K562 (cell line): Measurements from ENCODE around the gene PLEKHN1. TPM values are rescaled to one million over a fixed set of nuclear protein-coding genes. Genes with fewer than 3 reads are reported as not detected.

Experiments used
- BRD4 ChIP-seq: fragments of 200-600 bp; sonication (generic); IDR thresholded peaks from 2 replicates; pipeline ENCODE4 v1.6.1; 2017; ENCODE audit warnings: inconsistent platforms
- CBX2 ChIP-seq: fragments of 200-600 bp; sonication (generic); IDR thresholded peaks from one replicate; pipeline ENCODE4 v1.6.1; 2012; ENCODE audit warnings: mild to moderate bottlenecking, low read length, inconsistent platforms; ENCODE audit not compliant: insufficient read depth, poor library complexity, severe bottlenecking
- ETS1 ChIP-seq: conservative IDR thresholded peaks from 2 replicates; pipeline ENCODE4 v1.6.1; 2011; ENCODE audit warnings: low read depth, mild to moderate bottlenecking, low read length; ENCODE audit not compliant: control insufficient read depth
- GTF3C2 ChIP-seq: IDR thresholded peaks from 3 replicates; pipeline ENCODE4 v1.6.1; 2011; ENCODE audit warnings: borderline replicate concordance, mild to moderate bottlenecking, moderate library complexity; ENCODE audit not compliant: insufficient read length; ENCODE audit errors: extremely low read depth
- NCOA4 ChIP-seq: fragments of 450-650 bp; IDR thresholded peaks from 2 replicates; pipeline ENCODE4 v1.6.1; 2018; ENCODE audit warnings: mild to moderate bottlenecking; ENCODE audit not compliant: partially characterized antibody
- NCOA6 ChIP-seq: fragments of 450-650 bp; IDR thresholded peaks from 2 replicates; pipeline ENCODE4 v1.6.1; 2017; ENCODE audit warnings: mild to moderate bottlenecking
- PHF20 ChIP-seq: fragments of 450-650 bp; IDR thresholded peaks from 2 replicates; pipeline ENCODE4 v1.6.1; 2018; ENCODE audit not compliant: partially characterized antibody
- PML ChIP-seq: IDR thresholded peaks from 2 replicates; pipeline ENCODE4 v1.6.1; 2012; ENCODE audit warnings: low read length, inconsistent platforms
- SMARCB1 ChIP-seq: IDR thresholded peaks from 2 replicates; pipeline ENCODE4 v1.6.1; 2011; ENCODE audit warnings: improper control_type of control experiment, low read depth; ENCODE audit not compliant: insufficient read length
- SMC3 ChIP-seq: conservative IDR thresholded peaks from 2 replicates; pipeline ENCODE4 v1.6.1; 2011; ENCODE audit warnings: low read depth, low read length, improper control_type of control experiment; ENCODE audit not compliant: insufficient read depth
- TRIM28 ChIP-seq: fragments of 450-650 bp; IDR thresholded peaks from 2 replicates; pipeline ENCODE4 v1.6.1; 2017
- U2AF1 ChIP-seq: fragments of 200-400 bp; formaldehyde crosslinking; optimal IDR thresholded peaks from 2 replicates; pipeline ENCODE3; 2017; ENCODE audit warnings: mild to moderate bottlenecking, low read depth, low read length, moderate library complexity
- WHSC1 ChIP-seq: IDR thresholded peaks from one replicate; pipeline ENCODE4 v1.6.1; 2012; ENCODE audit warnings: low read length, control low read depth, inconsistent platforms
- ZBTB17 ChIP-seq: fragments of 450-650 bp; formaldehyde crosslinking; IDR thresholded peaks from 2 replicates; pipeline ENCODE4 v1.4.0; 2020; ENCODE audit warnings: mild to moderate bottlenecking
- ZBTB9 ChIP-seq: fragments of 450-650 bp; formaldehyde crosslinking; IDR thresholded peaks from 2 replicates; pipeline ENCODE4 v1.4.0; 2020; ENCODE audit warnings: mild to moderate bottlenecking, moderate library complexity
- ZNF212 ChIP-seq: fragments of 450-650 bp; formaldehyde crosslinking; IDR thresholded peaks from 2 replicates; pipeline ENCODE4 v1.4.0; 2020; ENCODE audit warnings: mild to moderate bottlenecking
- ZNF232 ChIP-seq: sonication (generic); formaldehyde crosslinking; IDR thresholded peaks from 2 replicates; pipeline ENCODE4 v1.8.0; 2022; ENCODE audit warnings: mild to moderate bottlenecking, missing genetic modification reagents
- ZNF311 ChIP-seq: fragments of 250-450 bp; sonication (Bioruptor Pico); IDR thresholded peaks from 2 replicates; pipeline ENCODE4 v1.4.0; 2020; ENCODE audit warnings: mild to moderate bottlenecking, moderate library complexity
- ZNF668 ChIP-seq: fragments of 250-450 bp; sonication (Bioruptor Pico); IDR thresholded peaks from 2 replicates; pipeline ENCODE4 v1.8.0; 2022; ENCODE audit warnings: mild to moderate bottlenecking, inconsistent platforms
- polyA plus RNA-seq, 8 experiments: library from polyadenylated mRNA; depleted of rRNA in 4 of 8; stranded (reverse) in 5 of 8; unstranded in 3 of 8; fragments of >200 nt; fragmentation: Nextera tagmentation in 2 of 8; fragmentation: Illumina TruSeq in 1 of 8; extraction: Ambion mirVana in 2 of 8; extraction: Trizol in 1 of 8; gene quantifications; 2 replicates each; pipeline versions ENCODE4 v1.2.1 to v1.2.3, GENCODE V29; 2011 to 2014; ENCODE audit warnings: inconsistent platforms in 1 of 8, missing spikeins in 1 of 8
- total RNA-seq, 7 experiments: library from RNA; depleted of rRNA in 6 of 7; stranded (reverse); fragments of >200 nt in 6 of 7; fragmentation: Illumina TruSeq in 2 of 7; extraction: Trizol in 2 of 7; gene quantifications; 2 replicates each; pipeline versions ENCODE4 v1.2.1 to v1.2.3, GENCODE V29; 2011 to 2021; ENCODE audit warnings: low replicate concordance in 1 of 7
- TF ChIP-seq, protein P1 (sequence below): fragments of 250-450 bp; sonication (Bioruptor Pico); IDR thresholded peaks from 2 replicates; pipeline ENCODE4 v1.8.0; 2022; ENCODE audit warnings: moderate library complexity, mild to moderate bottlenecking, inconsistent platforms
- TF ChIP-seq, protein P2 (sequence below): sonication (generic); formaldehyde crosslinking; IDR thresholded peaks from 2 replicates; pipeline ENCODE4 v1.8.1; 2022; ENCODE audit warnings: missing genetic modification reagents

Gene PLEKHN1
- total and polyA plus RNA-seq, 9 of the 15 experiments (the other 6 are each of a cell fraction or from before 2014, with no cell fraction given) = 0.07 to 1.5 (median 0.13) TPM; not detected in 2

- TF ChIP-seq ZBTB9 (peak; percentile 92), ZNF311 (CRISPR knock-in tag) (peak; percentile 28; the same call in 1 of the 2 replicates), TRIM28 (no peak), ZNF212 (CRISPR knock-in tag) (no peak), ETS1 (peak; percentile 54; the same call in 1 of the 2 replicates), GTF3C2 (no peak), SMC3 (no peak), CBX2 (no peak), U2AF1 (peak; percentile 97), NCOA4 (no peak), ZNF232 (CRISPR knock-in tag) (peak; percentile 87; the same call in 1 of the 2 replicates), ZNF668 (CRISPR knock-in tag) (peak; percentile 74; the same call in 1 of the 2 replicates), PML (peak; percentile 63), ZBTB17 (CRISPR knock-in tag) (peak; percentile 87), NCOA6 (peak; percentile 9; the same call in 1 of the 2 replicates), WHSC1 (no peak), PHF20 (peak; percentile 69), BRD4 (no peak; the same call in 1 of the 2 replicates), SMARCB1 (no peak)
- TF ChIP-seq, protein P1, sequence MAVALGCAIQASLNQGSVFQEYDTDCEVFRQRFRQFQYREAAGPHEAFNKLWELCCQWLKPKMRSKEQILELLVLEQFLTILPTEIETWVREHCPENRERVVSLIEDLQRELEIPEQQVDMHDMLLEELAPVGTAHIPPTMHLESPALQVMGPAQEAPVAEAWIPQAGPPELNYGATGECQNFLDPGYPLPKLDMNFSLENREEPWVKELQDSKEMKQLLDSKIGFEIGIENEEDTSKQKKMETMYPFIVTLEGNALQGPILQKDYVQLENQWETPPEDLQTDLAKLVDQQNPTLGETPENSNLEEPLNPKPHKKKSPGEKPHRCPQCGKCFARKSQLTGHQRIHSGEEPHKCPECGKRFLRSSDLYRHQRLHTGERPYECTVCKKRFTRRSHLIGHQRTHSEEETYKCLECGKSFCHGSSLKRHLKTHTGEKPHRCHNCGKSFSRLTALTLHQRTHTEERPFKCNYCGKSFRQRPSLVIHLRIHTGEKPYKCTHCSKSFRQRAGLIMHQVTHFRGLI (CRISPR knock-in tag) = no peak
- TF ChIP-seq, protein P2, sequence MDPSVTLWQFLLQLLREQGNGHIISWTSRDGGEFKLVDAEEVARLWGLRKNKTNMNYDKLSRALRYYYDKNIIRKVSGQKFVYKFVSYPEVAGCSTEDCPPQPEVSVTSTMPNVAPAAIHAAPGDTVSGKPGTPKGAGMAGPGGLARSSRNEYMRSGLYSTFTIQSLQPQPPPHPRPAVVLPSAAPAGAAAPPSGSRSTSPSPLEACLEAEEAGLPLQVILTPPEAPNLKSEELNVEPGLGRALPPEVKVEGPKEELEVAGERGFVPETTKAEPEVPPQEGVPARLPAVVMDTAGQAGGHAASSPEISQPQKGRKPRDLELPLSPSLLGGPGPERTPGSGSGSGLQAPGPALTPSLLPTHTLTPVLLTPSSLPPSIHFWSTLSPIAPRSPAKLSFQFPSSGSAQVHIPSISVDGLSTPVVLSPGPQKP (CRISPR knock-in tag) = peak; percentile 80; the same call in 1 of the 2 replicates
Observed at GRCh38 chr1:1000357-1001056, 34.2 kb downstream of the PLEKHN1 start (continued).
